K562 (cell line): ENCODE measurements around the gene MAPK4. TPM values are rescaled to one million over a fixed set of nuclear protein-coding genes. Genes with fewer than 3 reads are reported as not detected.

ENCODE experiments used
- ATAC-seq: fragments of 200-7000 bp; cut with Tn5 transposase; 3 replicates; pipeline ENCODE4 v1.9.1; 2020; ENCODE audit warnings: moderate library complexity
- BruUV-seq: library from RNA; stranded (reverse); fragments of 400-500 nt; replicated peaks from 2 replicates; lab custom pipeline; 2021; lab: Mats Ljungman, UMichigan
- CTCF ChIA-PET: fragments of 300-600 bp; formaldehyde crosslinking; extraction: SDS; loops from one replicate; lab custom pipeline; 2021; ENCODE audit warnings: low intra/inter-chr PET ratio; lab: Yijun Ruan, JAX
- POLR2A ChIA-PET: fragments of 300-600, 350-650 bp; sonication (Branson Sonifier 250); formaldehyde crosslinking; extraction: SDS; loops from one replicate; lab custom pipeline; 2021; ENCODE audit warnings: antibody characterized with exemption, inconsistent platforms; lab: Yijun Ruan, JAX
- DNase-seq, 4 experiments: peaks; one replicate each; pipeline versions ENCODE4 v3.0.0 to v3.0.0-alpha.2; 2011 to 2018; ENCODE audit warnings: low spot score in 3 of 4, mixed read lengths in 3 of 4; ENCODE audit errors: extremely low read depth in 1 of 4
- FAIRE-seq: peaks from 2 replicates; lab custom pipeline; 2011; peaks lifted over from hg19 to GRCh38; lab: Jason Lieb, UNC
- H2AFZ ChIP-seq: 2 replicates; pipeline ENCODE4 v1.6.0; 2011; ENCODE audit warnings: low read depth, low read length, control low read depth, inconsistent platforms
- H3K27ac ChIP-seq: fragments of 200-600 bp; 3 replicates; pipeline ENCODE4 v1.8.0; 2011; ENCODE audit warnings: low read depth, mild to moderate bottlenecking, control low read depth, inconsistent platforms, low read length, moderate library complexity, mixed read lengths; ENCODE audit errors: extremely low read depth
- H3K27me3 ChIP-seq, 2 experiments: fragments of 300-600 bp in 1 of 2; 2 replicates in 1 of 2; 3 replicates in 1 of 2; pipeline versions ENCODE4 v1.6.0 to v1.8.0; 2011; ENCODE audit warnings: inconsistent platforms in 2 of 2, low read length in 2 of 2, mild to moderate bottlenecking in 1 of 2, mixed read lengths in 1 of 2, moderate library complexity in 1 of 2; ENCODE audit not compliant: control insufficient read depth in 2 of 2, insufficient read depth in 2 of 2
- H3K36me3 ChIP-seq: fragments of 300-600 bp; 3 replicates; pipeline ENCODE4 v1.8.0; 2011; ENCODE audit warnings: mild to moderate bottlenecking, low read length, inconsistent platforms; ENCODE audit not compliant: control insufficient read depth, insufficient read depth
- H3K4me1 ChIP-seq, 2 experiments: fragments of 200-600 bp in 1 of 2; replicated peaks in 1 of 2; 2 replicates in 1 of 2; 3 replicates in 1 of 2; pipeline versions ENCODE4 v1.5.1 to v1.8.0; 2011; ENCODE audit warnings: inconsistent platforms in 2 of 2, low read length in 2 of 2, mild to moderate bottlenecking in 1 of 2, mixed read lengths in 1 of 2, moderate library complexity in 1 of 2; ENCODE audit not compliant: control insufficient read depth in 2 of 2, insufficient read depth in 2 of 2
- H3K4me2 ChIP-seq: 2 replicates; pipeline ENCODE4 v1.6.1; 2011; ENCODE audit warnings: low read length, control low read depth, inconsistent platforms, mixed read lengths; ENCODE audit not compliant: insufficient read depth
- H3K4me3 ChIP-seq: fragments of 200-600 bp; sonication (generic), shearing (Covaris generic); 2 replicates; pipeline ENCODE4 v1.5.1; 2016; ENCODE audit warnings: control low read depth, inconsistent platforms
- H3K79me2 ChIP-seq: fragments of 200-600 bp; 3 replicates; pipeline ENCODE4 v1.8.0; 2011; ENCODE audit warnings: low read length, inconsistent platforms; ENCODE audit not compliant: control insufficient read depth, insufficient read depth
- H3K9ac ChIP-seq, 2 experiments: 2 replicates each; pipeline versions ENCODE4 v1.6.0 to v1.6.1; 2011; ENCODE audit warnings: low read depth in 2 of 2, low read length in 2 of 2, control low read depth in 1 of 2, inconsistent platforms in 1 of 2, mild to moderate bottlenecking in 1 of 2, mixed read lengths in 1 of 2; ENCODE audit not compliant: insufficient read depth in 1 of 2
- H3K9me1 ChIP-seq: one replicate; pipeline ENCODE4 v1.6.0; 2011; ENCODE audit warnings: inconsistent platforms, mild to moderate bottlenecking, low read length, moderate library complexity; ENCODE audit not compliant: control insufficient read depth, insufficient read depth
- H3K9me3 ChIP-seq: replicated peaks from 2 replicates; pipeline ENCODE4 v1.5.1; 2011; ENCODE audit warnings: low read depth, low read length, inconsistent platforms; ENCODE audit not compliant: control insufficient read depth, insufficient read depth
- H4K20me1 ChIP-seq: replicated peaks from 2 replicates; pipeline ENCODE4 v1.6.1; 2011; ENCODE audit warnings: low read length, inconsistent platforms, mixed read lengths; ENCODE audit not compliant: control insufficient read depth, insufficient read depth
- HDAC1 ChIP-seq, 2 experiments: fragments of 450-650 bp; IDR thresholded peaks; 2 replicates each; pipeline ENCODE4 v1.6.1; 2016 to 2017; ENCODE audit warnings: inconsistent platforms in 1 of 2, mild to moderate bottlenecking in 1 of 2, moderate library complexity in 1 of 2
- RBM25 ChIP-seq: fragments of 200-400 bp; formaldehyde crosslinking; IDR thresholded peaks from 2 replicates; pipeline ENCODE4 v1.6.1; 2018; ENCODE audit warnings: low read length, low read depth, moderate library complexity; ENCODE audit not compliant: severe bottlenecking
- TCF7L2 ChIP-seq: fragments of 150-350 bp; IDR thresholded peaks from 2 replicates; pipeline ENCODE4 v1.6.1; 2016; ENCODE audit warnings: low read depth, mild to moderate bottlenecking, low read length, moderate library complexity
- ZNF134 ChIP-seq: fragments of 250-450 bp; sonication (Bioruptor Pico); conservative IDR thresholded peaks from 2 replicates; pipeline ENCODE4 v1.4.0; 2020
- WGBS: fragments of 100-300 bp; shearing (Covaris generic); methylation state at CpG from one replicate; pipeline ENCODE4 v1.1.6; 2016; ENCODE audit warnings: low coverage, mixed read lengths; ENCODE audit not compliant: insufficient coverage; ENCODE audit errors: missing lambda C conversion rate; 5-methylcytosine and 5-hydroxymethylcytosine counted together
- in situ Hi-C: fragments of 300-500 bp; cut with MboI; formaldehyde crosslinking; loops from 4 replicates; pipeline ENCODE4 v1.15.0; 2018; ENCODE audit warnings: inconsistent platforms, mixed read lengths
- intact Hi-C: fragments of 100-400 bp; cut with micrococcal nuclease; formaldehyde crosslinking; loops from 2 replicates; pipeline ENCODE4 v1.14.2; 2022
- polyA plus RNA-seq, 8 experiments: library from polyadenylated mRNA; depleted of rRNA in 4 of 8; stranded (reverse) in 5 of 8; unstranded in 3 of 8; fragments of >200 nt; fragmentation: Nextera tagmentation in 2 of 8; fragmentation: Illumina TruSeq in 1 of 8; extraction: Ambion mirVana in 2 of 8; extraction: Trizol in 1 of 8; gene quantifications; 2 replicates each; pipeline versions ENCODE4 v1.2.1 to v1.2.3, GENCODE V29; 2011 to 2014; ENCODE audit warnings: inconsistent platforms in 1 of 8, missing spikeins in 1 of 8
- total RNA-seq, 7 experiments: library from RNA; depleted of rRNA in 6 of 7; stranded (reverse); fragments of >200 nt in 6 of 7; fragmentation: Illumina TruSeq in 2 of 7; extraction: Trizol in 2 of 7; gene quantifications; 2 replicates each; pipeline versions ENCODE4 v1.2.1 to v1.2.3, GENCODE V29; 2011 to 2021; ENCODE audit warnings: low replicate concordance in 1 of 7

Gene MAPK4
- total and polyA plus RNA-seq, 9 of the 15 experiments (the other 6 are each of a cell fraction or from before 2014, with no cell fraction given), result not detected

GRCh38 chr18:50738098-50738757 lies 178.3 kb downstream of the MAPK4 start:
- ATAC-seq (no peak), DNase-seq (no peak), FAIRE-seq (no peak)
- CTCF ChIA-PET, result no interaction called here
- Histone ChIP-seq H2AFZ (no peak overlapping the region), H3K9ac (no peak overlapping the region), H3K4me2 (no peak overlapping the region), H3K79me2 (no peaks in the 10 kb centered on the region), H3K4me1 (no peaks in the 10 kb centered on the region; a peak in 1 of 5 replicates), H3K27me3 (peaks cover 0 to 11% of the 10 kb centered on the region in 2 experiments; a peak in 2 of 5 replicates), H3K4me3 (no peak overlapping the region), H4K20me1 (no peaks in the 10 kb centered on the region), H3K27ac (no peak overlapping the region), H3K9me3 (no peaks in the 10 kb centered on the region), H3K36me3 (no peaks in the 10 kb centered on the region), H3K9me1 (no peaks in the 10 kb centered on the region)
- no TSS peak for BruUV-seq
- in situ Hi-C loops (no loop called here), intact Hi-C loops (no loop called here)
- 0% methylated on average over 3 of the region's 7 CpGs for WGBS
- TF ChIP-seq HDAC1 (IDR thresholded peaks at IDR 0.05) (no peak), ZNF134 (CRISPR knock-in tag) (peak; percentile 83)
- POLR2A ChIA-PET, result no interaction called here

- in situ Hi-C loops (no loop called here), intact Hi-C loops (no loop called here)
- ChIA-PET CTCF (no interaction called here), POLR2A (no interaction called here)
- no peak overlapping the region for H3K4me2 ChIP-seq
- H3K79me2 ChIP-seq, result no peaks in the 10 kb centered on the region
- no peak for FAIRE-seq
- no peaks in the 10 kb centered on the region for H4K20me1 ChIP-seq
- H3K4me1 ChIP-seq, result no peaks in the 10 kb centered on the region
- no peak overlapping the region for H3K27ac ChIP-seq
- no peaks in the 10 kb centered on the region; a peak in 1 of 5 replicates for H3K27me3 ChIP-seq
- BruUV-seq, result no TSS peak
- no peak for DNase-seq
- no peaks in the 10 kb centered on the region for H3K9me3 ChIP-seq
- TF ChIP-seq RBM25 (peak; percentile 84), TCF7L2 (no peak)
- H3K9me1 ChIP-seq, result no peaks in the 10 kb centered on the region
- no peak overlapping the region for H2AFZ ChIP-seq
- no peak for ATAC-seq
- H3K36me3 ChIP-seq, result no peaks in the 10 kb centered on the region
- no peak overlapping the region for H3K4me3 ChIP-seq
- H3K9ac ChIP-seq, result no peak overlapping the region
Measured at GRCh38 chr18:50742952-50743351, 183.1 kb downstream of the MAPK4 start.
